ENCODE results near the gene CELA1.

GRCh38 chr12:51307655-51308593, 38.6 kb downstream of the CELA1 start:
- no peak for TF ChIP-seq CTCF (IDR thresholded peaks at IDR 0.05; ENCODE audit: poor library complexity, severe bottlenecking)
- no peak for TF ChIP-seq REST (IDR thresholded peaks at IDR 0.05; ENCODE audit: borderline replicate concordance)
- TF ChIP-seq TAF1 (IDR thresholded peaks at IDR 0.05; ENCODE audit: low read depth): no peak
- no peak for TF ChIP-seq POLR2AphosphoS5 (IDR thresholded peaks at IDR 0.05)
